GM04504 (cell line): ENCODE results near the gene RECK.
"Not testable (repeated sequence)": the region's sequence is repeated elsewhere in the genome, so short reads cannot be mapped to it uniquely, and the experiment has no call there.

ENCODE experiments used
- DNase-seq: peaks from one replicate; pipeline ENCODE4 v3.0.0-alpha.2; 2012; ENCODE audit warnings: low read depth

RECK gene

GRCh38 chr9:36156116-36156515, 119.4 kb downstream of the RECK start:
- no peak for DNase-seq

GRCh38 chr9:36158122-36158521, 121.4 kb downstream of the RECK start:
- DNase-seq, result no peak

- no peak for DNase-seq
Measured at GRCh38 chr9:36158917-36159316, 122.2 kb downstream of the RECK start.

- not testable (repeated sequence) for DNase-seq
Measured at GRCh38 chr9:36159509-36159908, 122.8 kb downstream of the RECK start.

- DNase-seq, result not testable (repeated sequence)
Measured at GRCh38 chr9:36160126-36160525, 123.4 kb downstream of the RECK start.

GRCh38 chr9:36161187-36161586, 124.5 kb downstream of the RECK start:
- no peak for DNase-seq

GRCh38 chr9:36162211-36162738, 125.6 kb downstream of the RECK start:
- DNase-seq, result no peak

- DNase-seq, result no peak
Measured at GRCh38 chr9:36163049-36163785, 126.5 kb downstream of the RECK start.

GRCh38 chr9:36163786-36164170, 127.1 kb downstream of the RECK start:
- DNase-seq, result no peak

GRCh38 chr9:36164372-36164771, 127.7 kb downstream of the RECK start:
- no peak for DNase-seq

- DNase-seq, result no peak
Measured at GRCh38 chr9:36164989-36165388, 128.3 kb downstream of the RECK start.

GRCh38 chr9:36165826-36166167, 129.1 kb downstream of the RECK start:
- DNase-seq, result no peak

- DNase-seq, result peak; percentile 68
Measured at GRCh38 chr9:36166168-36166927, 129.6 kb downstream of the RECK start.

GRCh38 chr9:36169166-36169565, 132.5 kb downstream of the RECK start, which contains the start of gene CCIN:
TSS of gene CCIN (plus strand) at chr9:36169388. CDS start at chr9:36169503, 115 bp downstream.
- DNase-seq, result no peak

- no peak for DNase-seq
Measured at GRCh38 chr9:36169708-36170107, 133.0 kb downstream of the RECK start.

GRCh38 chr9:36170531-36170930, 133.8 kb downstream of the RECK start:
- DNase-seq, result no peak

- no peak for DNase-seq
Measured at GRCh38 chr9:36173861-36174260, 137.1 kb downstream of the RECK start.
